DND-41 (cell line): ENCODE results near the gene ELMOD3.

ENCODE experiments used
- ATAC-seq: fragments of 200-7000 bp; cut with Tn5 transposase; 3 replicates; pipeline ENCODE4 v1.9.1; 2021; ENCODE audit warnings: low read depth; ENCODE audit not compliant: insufficient read depth
- DNase-seq: peaks from one replicate; pipeline ENCODE4 v3.0.0-alpha.2; 2020
- H2AFZ ChIP-seq: 2 replicates; pipeline ENCODE4 v1.6.0; 2012; ENCODE audit warnings: low read depth, low read length
- H3K27ac ChIP-seq: 2 replicates; pipeline ENCODE4 v1.5.1; 2012; ENCODE audit warnings: low read length, inconsistent platforms
- H3K27me3 ChIP-seq: fragments of 200-600 bp; sonication (generic); 2 replicates; pipeline ENCODE4 v1.6.0; 2012; ENCODE audit warnings: low read length, mild to moderate bottlenecking, inconsistent platforms; ENCODE audit not compliant: insufficient read depth, poor library complexity
- H3K36me3 ChIP-seq: 2 replicates; pipeline ENCODE4 v1.5.1; 2012; ENCODE audit warnings: low read length, inconsistent platforms; ENCODE audit not compliant: insufficient read depth
- H3K4me1 ChIP-seq: 2 replicates; pipeline ENCODE4 v1.5.1; 2012; ENCODE audit warnings: mild to moderate bottlenecking, low read length; ENCODE audit not compliant: insufficient read depth
- H3K4me2 ChIP-seq: 2 replicates; pipeline ENCODE4 v1.6.0; 2012; ENCODE audit warnings: mild to moderate bottlenecking, moderate library complexity, low read length, inconsistent platforms; ENCODE audit not compliant: insufficient read depth
- H3K4me3 ChIP-seq, 2 experiments: fragments of 200-600 bp in 1 of 2; shearing (Covaris generic) in 1 of 2; 2 replicates each; pipeline ENCODE4 v1.5.1; 2012 to 2016; ENCODE audit warnings: inconsistent platforms in 2 of 2, low read length in 2 of 2, mild to moderate bottlenecking in 2 of 2, low read depth in 1 of 2, moderate library complexity in 1 of 2
- H3K79me2 ChIP-seq: 2 replicates; pipeline ENCODE4 v1.6.0; 2012; ENCODE audit warnings: low read length, inconsistent platforms; ENCODE audit not compliant: insufficient read depth
- H3K9ac ChIP-seq: 2 replicates; pipeline ENCODE4 v1.6.0; 2012; ENCODE audit warnings: low read depth, mild to moderate bottlenecking, inconsistent platforms, low read length, moderate library complexity
- H3K9me3 ChIP-seq: 2 replicates; pipeline ENCODE4 v1.5.1; 2012; ENCODE audit warnings: low read length, moderate library complexity, mild to moderate bottlenecking, inconsistent platforms; ENCODE audit not compliant: insufficient read depth, severe bottlenecking
- H4K20me1 ChIP-seq: 2 replicates; pipeline ENCODE4 v1.6.0; 2012; ENCODE audit warnings: low read length; ENCODE audit not compliant: insufficient read depth
- EZH2 ChIP-seq: IDR thresholded peaks from 3 replicates; pipeline ENCODE4 v1.6.1; 2012; ENCODE audit warnings: borderline replicate concordance, low read depth, mild to moderate bottlenecking, moderate library complexity, low read length, inconsistent platforms; ENCODE audit not compliant: severe bottlenecking
- TF ChIP-seq, protein P1 (sequence below): IDR thresholded peaks from 2 replicates; pipeline ENCODE4 v1.5.1; 2012; ENCODE audit warnings: borderline replicate concordance, low read length, moderate library complexity, mild to moderate bottlenecking; ENCODE audit not compliant: poor library complexity, severe bottlenecking; ENCODE audit errors: extremely low read depth

ELMOD3 gene

DNA sequence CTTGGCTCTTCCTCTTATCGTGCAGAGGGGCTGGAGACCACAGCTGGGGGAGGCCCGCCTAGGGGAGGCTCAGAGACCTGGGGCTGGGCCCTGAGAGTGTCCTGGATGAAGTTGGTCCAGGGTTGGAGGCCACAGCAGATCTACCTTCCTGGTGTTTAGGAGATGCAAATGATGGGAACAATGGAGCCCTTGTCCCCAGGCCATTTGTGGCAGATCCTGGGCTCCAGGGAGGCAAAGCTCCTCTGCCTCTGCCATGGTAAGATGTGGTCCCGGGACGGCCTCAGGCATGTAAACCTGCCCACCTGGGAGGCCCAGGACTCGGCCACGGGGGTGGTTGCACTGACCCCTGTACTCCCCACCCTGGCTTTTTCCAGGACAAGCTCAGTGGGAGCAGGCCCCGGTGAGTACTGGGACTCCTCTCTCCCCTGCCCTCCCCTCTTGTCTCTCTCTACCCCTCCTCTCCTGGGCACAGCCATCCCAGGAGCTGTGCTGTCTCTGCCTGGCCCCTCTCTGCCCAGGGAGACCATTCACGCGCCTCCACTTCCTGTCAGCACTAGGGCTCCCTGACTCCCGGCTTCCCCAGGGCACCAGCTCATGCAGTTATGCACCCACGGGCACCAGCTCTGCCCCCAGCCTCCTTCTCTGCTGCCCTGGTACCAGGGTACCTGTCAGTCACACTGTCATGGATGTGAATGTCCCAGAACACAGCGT, 74.8 kb downstream of the ELMOD3 start:
- no peaks in the 10 kb centered on the region for H4K20me1 ChIP-seq
- H3K4me3 ChIP-seq = no peak overlapping the region
- H2AFZ ChIP-seq = no peak overlapping the region
- H3K27ac ChIP-seq = no peak overlapping the region
- TF ChIP-seq, protein P1, sequence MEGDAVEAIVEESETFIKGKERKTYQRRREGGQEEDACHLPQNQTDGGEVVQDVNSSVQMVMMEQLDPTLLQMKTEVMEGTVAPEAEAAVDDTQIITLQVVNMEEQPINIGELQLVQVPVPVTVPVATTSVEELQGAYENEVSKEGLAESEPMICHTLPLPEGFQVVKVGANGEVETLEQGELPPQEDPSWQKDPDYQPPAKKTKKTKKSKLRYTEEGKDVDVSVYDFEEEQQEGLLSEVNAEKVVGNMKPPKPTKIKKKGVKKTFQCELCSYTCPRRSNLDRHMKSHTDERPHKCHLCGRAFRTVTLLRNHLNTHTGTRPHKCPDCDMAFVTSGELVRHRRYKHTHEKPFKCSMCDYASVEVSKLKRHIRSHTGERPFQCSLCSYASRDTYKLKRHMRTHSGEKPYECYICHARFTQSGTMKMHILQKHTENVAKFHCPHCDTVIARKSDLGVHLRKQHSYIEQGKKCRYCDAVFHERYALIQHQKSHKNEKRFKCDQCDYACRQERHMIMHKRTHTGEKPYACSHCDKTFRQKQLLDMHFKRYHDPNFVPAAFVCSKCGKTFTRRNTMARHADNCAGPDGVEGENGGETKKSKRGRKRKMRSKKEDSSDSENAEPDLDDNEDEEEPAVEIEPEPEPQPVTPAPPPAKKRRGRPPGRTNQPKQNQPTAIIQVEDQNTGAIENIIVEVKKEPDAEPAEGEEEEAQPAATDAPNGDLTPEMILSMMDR = no peak
- TF ChIP-seq EZH2 = no peak
- no peak overlapping the region for H3K4me2 ChIP-seq
- no peaks in the 10 kb centered on the region for H3K36me3 ChIP-seq
- DNase-seq = no peak
- H3K9ac ChIP-seq = no peak overlapping the region
- peak; percentile 55 for ATAC-seq
- H3K9me3 ChIP-seq = no peaks in the 10 kb centered on the region
- H3K4me1 ChIP-seq = no peaks in the 10 kb centered on the region
- no peaks in the 10 kb centered on the region for H3K79me2 ChIP-seq
- no peaks in the 10 kb centered on the region for H3K27me3 ChIP-seq

DNA sequence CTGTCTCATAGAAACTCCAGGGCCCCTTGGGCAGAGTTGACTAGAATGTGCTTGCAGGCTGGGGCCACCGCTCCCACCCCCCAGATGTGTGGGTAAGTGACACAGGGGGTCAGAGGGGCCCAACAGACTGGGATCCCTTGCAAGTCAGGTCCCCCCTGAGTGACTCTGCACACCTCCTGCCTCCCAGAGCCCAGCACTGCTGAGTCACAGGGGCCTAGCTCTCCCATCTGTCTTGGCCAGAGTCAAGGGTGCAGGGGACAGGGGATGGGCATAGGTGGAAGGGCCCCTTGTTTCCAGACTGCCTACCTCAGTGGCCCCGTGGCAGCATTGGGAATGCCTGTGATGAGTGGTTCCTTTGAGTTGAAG, 75.3 kb downstream of the ELMOD3 start:
- Histone ChIP-seq H2AFZ (no peak overlapping the region), H3K4me1 (no peaks in the 10 kb centered on the region), H3K4me2 (no peak overlapping the region)

DNA sequence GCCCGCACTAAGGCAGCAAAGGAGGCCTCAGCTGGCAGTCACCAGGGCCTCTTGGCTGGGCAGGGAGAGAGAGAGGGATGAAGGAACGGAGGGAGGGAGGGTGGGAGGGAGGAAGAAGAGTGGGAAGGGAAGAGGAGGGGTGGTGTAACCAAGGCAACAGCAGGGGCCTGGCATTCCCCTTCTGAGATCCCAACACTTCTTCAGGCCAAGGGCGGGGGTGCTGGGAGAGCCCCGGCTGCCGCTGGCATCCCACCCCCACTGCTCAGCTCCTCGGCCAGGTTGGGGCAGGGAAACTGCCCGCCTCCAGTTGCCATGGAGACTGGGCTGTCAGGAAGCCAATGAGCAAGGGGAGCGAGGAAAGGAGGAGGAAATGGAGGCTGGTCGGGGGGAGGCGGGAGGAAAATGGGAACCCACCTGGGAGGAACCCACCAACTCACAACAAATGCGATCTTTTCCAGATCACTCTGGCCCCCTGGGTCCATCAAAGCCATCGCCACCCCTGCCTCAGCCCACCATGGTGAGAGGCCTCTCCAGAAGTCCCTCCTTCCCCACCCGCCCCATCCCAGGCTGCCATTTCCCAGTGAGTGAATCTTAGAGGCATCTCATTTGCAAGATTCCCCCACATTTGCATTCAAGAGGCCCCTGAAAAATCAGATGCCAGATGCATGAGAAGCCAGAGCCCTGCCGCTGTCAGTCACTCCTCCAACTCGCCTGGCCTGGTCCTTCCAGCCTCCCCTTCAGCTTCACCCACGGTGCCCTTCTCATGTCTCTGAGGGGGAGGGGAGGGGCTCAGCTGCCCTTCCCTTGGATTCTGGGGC, 76.4 kb downstream of the ELMOD3 start:
- Histone ChIP-seq H3K4me1 (no peaks in the 10 kb centered on the region), H3K9ac (no peak overlapping the region), H2AFZ (no peak overlapping the region), H3K27ac (no peak overlapping the region), H3K27me3 (no peaks in the 10 kb centered on the region), H3K79me2 (no peaks in the 10 kb centered on the region), H3K9me3 (no peaks in the 10 kb centered on the region), H4K20me1 (no peaks in the 10 kb centered on the region), H3K4me3 (no peak overlapping the region), H3K4me2 (no peak overlapping the region), H3K36me3 (no peaks in the 10 kb centered on the region)
- DNase-seq (no peak), ATAC-seq (no peak)
- TF ChIP-seq EZH2 = no peak
- TF ChIP-seq, protein P1 = no peak

More for the DNA sequence above, 75.3 kb downstream of the ELMOD3 start:
- Histone ChIP-seq H3K9me3 (no peaks in the 10 kb centered on the region), H3K27ac (no peak overlapping the region), H3K4me3 (no peak overlapping the region), H3K27me3 (no peaks in the 10 kb centered on the region), H3K9ac (no peak overlapping the region), H4K20me1 (no peaks in the 10 kb centered on the region), H3K36me3 (no peaks in the 10 kb centered on the region), H3K79me2 (no peaks in the 10 kb centered on the region)
- TF ChIP-seq, protein P1 = no peak
- TF ChIP-seq EZH2 = no peak
- ATAC-seq (peak; percentile 18; the same call in 2 of the 3 replicates), DNase-seq (no peak)
